GM19324 (cell line): ENCODE results near the gene TRRAP.
"Not testable (repeated sequence)": the region's sequence is repeated elsewhere in the genome, so short reads cannot be mapped to it uniquely, and the experiment has no call there.

Source experiments
- ATAC-seq: cut with Tn5 transposase; IDR thresholded peaks from one replicate; pipeline ENCODE4 v1.9.1; 2021; ENCODE audit warnings: mild to moderate bottlenecking, moderate library complexity; ENCODE audit not compliant: unreplicated experiment, low FRiP score

Gene TRRAP

DNA sequence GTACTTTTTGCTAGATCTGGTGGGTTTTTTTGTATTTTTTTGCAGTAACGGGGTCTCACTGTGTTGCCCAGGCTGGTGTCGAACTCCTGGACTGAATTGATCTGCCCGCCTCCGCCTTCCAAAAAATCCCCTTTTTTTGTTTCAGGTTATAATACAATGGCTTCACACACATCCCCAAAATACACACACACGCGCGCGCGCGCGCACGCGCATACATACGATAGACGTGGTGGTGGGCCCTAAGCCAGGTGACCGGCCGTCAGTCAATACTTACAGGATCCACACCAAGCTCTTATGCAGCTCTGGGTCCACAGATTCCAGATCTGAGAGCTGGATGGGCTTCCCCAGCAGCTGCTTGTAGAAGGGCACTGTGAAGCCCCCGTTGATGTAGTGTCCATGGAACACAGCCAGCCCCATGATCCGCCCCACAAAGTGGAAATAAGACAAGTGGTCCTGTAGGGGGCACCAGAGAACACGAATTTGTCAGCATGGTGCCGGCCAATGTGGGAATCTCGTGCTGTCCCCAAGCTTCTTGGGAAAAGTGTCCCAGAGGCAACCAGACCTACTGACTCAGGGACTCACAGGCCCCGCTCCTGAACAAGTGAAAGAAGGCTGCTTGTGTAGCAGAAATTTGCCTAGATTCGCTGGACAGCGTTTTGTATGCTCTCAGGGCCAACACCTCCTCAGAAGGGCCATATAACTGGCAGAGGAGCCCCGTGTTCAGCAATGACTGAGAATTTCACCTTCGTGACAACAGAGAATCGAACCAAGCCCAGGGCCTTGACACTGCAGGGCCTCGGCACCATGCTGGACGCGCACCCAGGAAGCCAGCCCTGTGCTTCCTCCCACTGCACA lies 162.0 kb downstream of the TRRAP start:
- no peak for ATAC-seq

GRCh38 chr7:99041526-99041925 lies 163.2 kb downstream of the TRRAP start:
- ATAC-seq, result no peak

DNA sequence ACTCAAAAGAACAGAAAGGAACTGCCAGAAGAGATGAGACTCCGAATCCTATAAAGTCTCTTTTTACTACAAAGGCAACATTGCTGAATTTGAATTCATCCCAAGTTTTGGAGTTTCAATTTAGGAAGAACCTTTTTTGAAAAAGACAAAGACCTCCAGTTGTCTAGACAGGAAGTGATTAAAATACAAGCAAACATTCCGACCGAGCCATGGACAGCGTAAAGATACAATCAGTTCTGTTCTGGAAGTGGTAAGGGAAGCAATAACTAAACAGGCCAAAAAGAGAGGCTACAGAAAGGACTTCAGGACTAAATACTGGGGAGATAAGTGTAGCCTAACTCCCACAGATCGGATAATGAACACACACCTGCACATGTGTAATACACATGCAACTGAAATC lies 164.6 kb downstream of the TRRAP start:
- ATAC-seq, result no peak

- ATAC-seq, result not testable (repeated sequence)
Observed at GRCh38 chr7:99044858-99045257, 166.5 kb downstream of the TRRAP start.

- not testable (repeated sequence) for ATAC-seq
Observed at GRCh38 chr7:99046262-99046661, 167.9 kb downstream of the TRRAP start.

GRCh38 chr7:99046722-99047121 lies 168.4 kb downstream of the TRRAP start:
- no peak for ATAC-seq

GRCh38 chr7:99047526-99048077 lies 169.3 kb downstream of the TRRAP start:
- ATAC-seq, result no peak

- no peak for ATAC-seq
Observed at GRCh38 chr7:99050971-99051370, 172.6 kb downstream of the TRRAP start.

DNA sequence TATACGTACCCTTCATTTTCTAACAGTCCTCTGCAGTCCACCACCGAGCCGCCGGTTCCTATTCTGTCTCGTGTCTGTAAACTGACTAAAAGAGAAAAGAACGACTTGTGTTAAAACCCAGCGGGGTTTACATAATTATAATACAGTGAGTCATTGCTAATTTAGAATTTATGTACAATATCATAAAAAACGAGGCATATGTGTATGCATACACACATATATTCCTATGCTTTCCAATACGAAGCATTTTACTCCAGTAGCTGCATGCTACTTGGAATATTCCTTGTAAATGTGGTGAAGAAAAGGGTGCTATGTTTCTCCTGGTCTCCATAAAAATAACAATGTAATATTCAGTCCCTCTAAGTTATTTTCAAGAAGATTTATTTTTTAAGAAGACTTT lies 176.4 kb downstream of the TRRAP start:
- no peak for ATAC-seq

GRCh38 chr7:99061001-99061776 lies 182.9 kb downstream of the TRRAP start:
- ATAC-seq, result no peak
